Hindlimb muscle (tissue), 1 donor: ENCODE data around the gene FLRT2. TPM values are rescaled to one million over a fixed set of nuclear protein-coding genes. Genes with fewer than 3 reads are reported as not detected.

Source experiments
- DNase-seq: peaks from one replicate; pipeline ENCODE4 v3.0.0-alpha.2; 2013
- polyA plus RNA-seq: library from polyadenylated mRNA; unstranded; fragments of 120-200 nt; gene quantifications from one replicate; pipeline ENCODE4 v1.2.1, GENCODE V29; 2013; ENCODE audit not compliant: insufficient read length

FLRT2 gene
- polyA plus RNA-seq, 1 donor, result 104 TPM

GRCh38 chr14:85565862-85566296, 35.9 kb downstream of the FLRT2 start:
- peak; percentile 30 for DNase-seq

- DNase-seq, result peak; percentile 15
Measured at GRCh38 chr14:85566603-85567002, 36.7 kb downstream of the FLRT2 start.

GRCh38 chr14:85572011-85572410, 42.1 kb downstream of the FLRT2 start:
- DNase-seq, result no peak

GRCh38 chr14:85572845-85573244, 42.9 kb downstream of the FLRT2 start:
- DNase-seq, result no peak

DNA sequence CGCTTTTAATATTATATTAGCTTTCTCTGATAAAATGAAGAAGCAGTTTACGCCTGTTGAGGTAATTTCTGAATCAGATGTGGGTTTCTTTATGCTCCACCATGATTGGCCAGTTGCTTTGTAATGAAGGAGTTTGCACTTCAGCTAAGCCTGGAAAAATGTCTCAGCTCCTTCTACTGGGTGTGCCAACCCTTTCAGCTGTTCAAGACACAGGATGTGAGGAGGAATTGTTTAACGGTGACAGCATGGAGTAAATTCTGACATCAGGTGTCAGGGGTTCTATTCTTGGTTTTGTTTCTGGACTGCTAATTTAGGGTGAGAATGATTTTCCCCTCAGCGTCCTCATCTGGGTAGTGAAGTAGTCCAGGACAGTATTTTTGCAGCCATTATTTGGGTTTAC, 43.5 kb downstream of the FLRT2 start:
- DNase-seq, result no peak

DNA sequence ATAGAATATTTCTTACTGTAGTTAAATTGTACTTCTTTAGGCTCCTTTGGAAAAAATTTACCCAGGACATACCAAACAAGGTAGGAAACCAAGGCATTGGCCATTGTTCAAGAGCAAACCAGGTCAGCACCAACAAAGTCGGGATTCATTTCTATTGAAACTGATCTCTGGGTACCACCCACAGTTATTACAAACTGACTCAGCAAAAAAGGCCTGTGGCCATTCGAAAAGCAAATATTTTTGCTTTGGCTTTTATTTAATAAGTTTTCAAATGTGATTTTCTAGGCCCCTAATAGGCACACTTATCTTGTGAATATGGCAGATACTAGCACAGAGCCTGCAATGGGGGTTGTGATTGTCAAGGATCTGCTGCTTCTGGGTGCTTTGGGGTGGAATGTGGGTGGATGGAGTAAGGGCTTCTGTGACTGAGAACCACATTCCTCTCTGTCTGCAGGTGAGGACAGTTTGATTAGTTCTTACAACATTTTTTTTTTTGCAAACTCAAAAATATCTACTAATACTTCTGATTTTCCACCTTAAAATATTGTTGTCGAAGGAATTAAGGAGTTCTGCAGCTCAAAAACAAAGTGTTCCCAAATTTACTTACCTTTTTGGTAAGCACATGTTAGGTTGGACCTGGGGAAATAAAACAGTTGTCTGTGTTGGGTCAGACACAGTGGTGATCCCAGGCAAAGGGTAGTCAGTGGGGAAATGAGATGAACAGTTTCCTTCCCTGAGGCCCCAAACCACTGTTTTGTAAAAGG, 45.1 kb downstream of the FLRT2 start:
- no peak for DNase-seq

- no peak for DNase-seq
Measured at GRCh38 chr14:85575617-85575898, 45.6 kb downstream of the FLRT2 start.

- no peak for DNase-seq
Measured at GRCh38 chr14:85576218-85576617, 46.3 kb downstream of the FLRT2 start.

GRCh38 chr14:85576848-85577542, 47.1 kb downstream of the FLRT2 start:
- DNase-seq, result no peak

DNA sequence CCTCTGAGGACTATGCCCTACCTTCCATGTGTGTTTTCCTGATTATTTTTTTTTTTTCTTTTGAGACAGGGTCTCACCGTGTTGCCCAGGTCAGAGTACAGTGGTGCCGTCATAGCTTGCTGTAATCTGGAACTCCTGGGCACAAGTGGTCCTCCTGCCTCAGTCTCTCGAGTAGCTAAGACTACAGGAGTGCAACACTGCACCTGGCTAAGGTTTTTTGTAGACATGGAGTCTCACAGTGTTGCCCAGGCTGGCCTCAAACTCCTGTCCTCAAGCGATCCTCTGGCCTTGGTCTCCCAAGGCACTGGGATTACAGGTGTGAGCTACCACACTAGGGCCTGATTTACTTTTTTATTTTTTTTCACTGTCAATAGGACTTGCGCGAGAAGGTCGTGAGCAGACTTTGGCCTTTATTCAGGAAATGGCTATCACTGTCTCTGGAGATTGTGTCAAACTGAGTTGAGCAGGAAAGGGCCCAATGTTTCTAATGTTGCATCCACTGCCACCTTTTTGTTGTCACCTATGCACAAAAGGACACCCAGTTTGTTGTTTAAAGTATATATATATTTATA, 47.7 kb downstream of the FLRT2 start:
- DNase-seq, result no peak

- DNase-seq, result no peak
Measured at GRCh38 chr14:85578357-85578756, 48.4 kb downstream of the FLRT2 start.

GRCh38 chr14:85578930-85579329, 49.0 kb downstream of the FLRT2 start:
- DNase-seq, result no peak

DNA sequence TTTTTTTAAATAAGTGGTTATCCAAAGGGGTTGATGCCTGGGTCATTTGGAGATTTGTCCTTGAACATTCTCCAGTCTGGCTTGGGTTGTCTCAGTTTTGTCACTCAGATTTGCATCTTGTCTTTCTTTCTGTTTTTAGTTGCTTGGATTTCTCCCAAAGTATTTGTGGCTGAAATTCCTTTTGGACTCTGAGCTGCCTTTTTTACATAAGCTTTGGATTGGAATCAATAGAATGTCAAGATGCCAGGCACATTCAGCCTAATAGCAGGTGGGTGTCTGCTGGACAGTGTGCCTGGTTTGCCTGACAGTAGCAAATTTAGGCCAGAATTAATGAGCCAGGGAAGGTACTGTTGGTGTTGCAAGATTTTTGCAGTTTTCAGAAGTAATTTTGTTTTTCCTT, 50.0 kb downstream of the FLRT2 start:
- no peak for DNase-seq

DNA sequence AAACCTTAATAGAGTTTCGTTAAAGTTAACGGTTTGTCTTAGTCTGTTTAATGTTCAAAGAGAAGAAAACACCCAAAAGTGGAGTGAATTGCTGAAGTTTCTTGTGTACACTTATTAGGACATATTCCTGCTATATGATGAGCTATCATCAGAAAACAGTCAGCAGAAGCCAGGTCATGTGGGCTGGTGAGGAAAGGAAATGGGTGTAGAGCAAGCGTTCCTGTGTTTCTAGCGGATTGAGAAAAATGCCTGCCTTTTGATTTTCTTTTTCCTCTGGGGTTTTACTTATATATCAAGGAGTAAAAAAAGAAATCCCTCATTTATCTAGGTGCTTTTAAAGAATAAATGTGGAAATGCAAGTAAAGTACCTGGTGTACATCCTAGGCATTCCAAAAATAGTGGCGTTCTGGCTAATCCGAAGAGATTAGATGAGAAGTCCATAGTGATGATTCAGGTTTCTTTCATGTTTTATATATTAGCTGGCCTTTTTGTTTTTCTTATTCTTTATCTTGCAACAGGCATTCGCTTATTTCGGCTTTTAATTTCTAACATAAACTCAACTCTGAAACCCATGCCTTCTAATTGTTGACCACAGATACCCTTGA, 50.7 kb downstream of the FLRT2 start:
- DNase-seq, result no peak

DNA sequence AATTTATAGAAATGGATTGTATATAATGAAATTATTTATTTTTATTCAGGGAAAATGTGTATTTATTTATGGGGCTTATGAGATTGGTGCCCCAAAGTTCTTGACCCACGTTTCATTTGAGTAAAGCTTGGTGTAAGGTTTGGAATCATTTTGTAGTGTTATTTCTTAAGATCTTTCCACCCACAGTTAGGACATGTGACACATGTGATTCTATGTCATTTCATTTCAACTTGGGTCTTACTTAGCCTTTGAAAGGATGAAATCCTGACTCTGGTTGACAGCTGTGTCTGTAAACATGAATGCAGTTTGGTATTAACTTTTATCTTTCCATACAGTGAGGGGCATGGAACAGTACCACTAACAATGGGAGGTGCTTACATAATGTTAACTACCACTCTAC, 51.7 kb downstream of the FLRT2 start:
- no peak for DNase-seq

DNA sequence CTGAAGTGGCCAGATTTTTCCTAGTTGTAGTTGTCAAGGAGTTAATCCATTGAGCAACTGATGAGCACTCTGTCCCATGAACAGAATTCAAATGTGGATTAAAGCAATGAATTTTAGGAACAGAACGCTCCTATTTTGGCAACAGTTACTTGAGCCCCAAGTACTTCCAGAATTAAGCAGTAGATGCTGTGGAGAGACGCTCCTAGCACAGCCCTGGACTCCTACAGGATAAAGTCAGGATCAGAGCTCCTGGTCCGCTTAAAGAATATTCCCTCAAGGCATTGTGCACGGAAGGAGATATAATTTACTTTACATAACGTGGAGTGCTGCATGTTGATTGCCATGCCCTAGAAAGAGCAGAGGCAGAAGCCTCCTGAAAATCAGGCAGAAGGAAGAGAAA, 53.4 kb downstream of the FLRT2 start:
- no peak for DNase-seq

GRCh38 chr14:85584481-85584880, 54.5 kb downstream of the FLRT2 start:
- DNase-seq, result no peak

GRCh38 chr14:85587151-85587711, 57.3 kb downstream of the FLRT2 start:
- DNase-seq, result no peak

- no peak for DNase-seq
Measured at GRCh38 chr14:85590784-85591183, 60.8 kb downstream of the FLRT2 start.

- no peak for DNase-seq
Measured at GRCh38 chr14:85594217-85594616, 64.3 kb downstream of the FLRT2 start.

- DNase-seq, result no peak
Measured at GRCh38 chr14:85595981-85596380, 66.0 kb downstream of the FLRT2 start.

DNA sequence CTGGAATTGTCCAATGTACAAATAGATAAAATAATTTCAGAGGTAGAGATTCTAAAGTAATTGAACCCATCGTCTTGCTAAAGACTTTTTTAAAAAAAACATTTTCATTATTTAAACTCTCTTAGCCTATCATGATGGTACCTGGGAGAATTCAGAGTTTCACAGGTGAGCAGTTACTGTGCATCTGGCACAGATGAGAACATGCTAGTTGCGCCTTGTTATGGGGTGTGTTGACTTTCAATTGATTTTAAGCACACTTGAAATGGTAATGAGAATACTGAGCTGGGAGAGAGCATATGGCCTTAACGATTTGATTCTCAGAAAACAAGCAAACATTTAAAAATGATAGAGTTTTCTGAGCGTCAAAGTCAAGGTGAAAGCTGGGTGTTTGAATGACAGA, 66.6 kb downstream of the FLRT2 start:
- DNase-seq, result no peak

DNA sequence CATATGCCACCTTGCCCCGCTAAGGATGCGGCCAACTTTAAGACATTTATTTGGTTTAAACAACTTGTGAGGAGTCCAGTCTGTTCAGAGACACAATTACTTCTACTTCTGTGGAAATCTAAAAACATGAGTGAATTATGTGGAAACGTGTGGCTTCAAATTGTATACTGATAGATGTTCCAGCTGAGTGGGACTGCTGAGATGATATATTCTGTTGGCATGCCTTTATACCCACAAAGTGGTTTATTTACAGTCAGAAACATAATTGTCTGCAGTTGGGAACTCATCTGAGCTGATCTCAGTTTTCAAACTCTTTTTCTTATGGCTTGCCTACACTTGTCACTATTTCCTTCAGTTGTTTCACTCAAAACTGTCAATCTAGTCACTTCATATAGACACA, 67.8 kb downstream of the FLRT2 start:
- DNase-seq, result no peak
